ENCODE data around the gene CHST15. TPM values are rescaled to one million over a fixed set of nuclear protein-coding genes. Genes with fewer than 3 reads are reported as not detected.

The CHST15 gene
- total RNA-seq, 1 donor: 16.4 TPM

DNA sequence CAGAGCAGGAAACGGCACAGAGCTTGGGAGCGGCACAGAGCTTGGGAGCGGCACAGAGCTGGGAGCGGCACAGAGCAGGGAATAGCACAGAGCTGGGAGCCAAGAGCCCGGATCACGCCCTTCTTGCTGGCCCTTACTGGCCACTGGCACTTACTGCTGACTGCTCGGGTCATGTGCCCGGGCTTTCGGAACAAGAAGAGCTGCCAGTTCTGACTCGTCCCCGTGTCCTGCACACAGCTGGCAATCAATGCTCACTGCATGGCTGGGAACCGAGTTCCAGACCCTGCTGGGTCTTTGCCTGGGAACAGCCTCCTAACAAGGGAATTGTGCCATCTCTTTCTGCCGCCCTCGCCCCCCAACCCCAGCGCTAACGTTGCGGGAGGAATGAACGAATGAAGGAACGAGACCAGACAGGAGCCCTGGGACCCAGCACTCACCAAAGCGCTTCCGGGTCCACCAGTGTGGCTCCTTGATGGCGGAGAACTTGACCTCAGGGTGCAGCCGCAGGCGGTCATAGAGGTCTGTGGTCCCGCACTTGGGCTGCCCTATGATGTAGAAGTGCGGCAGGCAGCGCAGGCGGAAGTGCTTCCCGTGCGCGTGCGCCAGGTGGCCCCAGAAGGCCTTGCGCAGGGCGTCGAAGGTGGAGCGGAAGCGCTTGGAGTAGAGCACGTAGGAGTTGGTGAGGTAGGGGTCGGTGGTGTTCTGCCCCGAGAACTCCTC is 49.1 kb downstream of the CHST15 start:
- H3K4me3 ChIP-seq (ENCODE audit: low read depth, low read length): peak overlapping the region; percentile 56
- peak; percentile 22 for DNase-seq (ENCODE audit: low read depth)
- TF ChIP-seq, protein P1, sequence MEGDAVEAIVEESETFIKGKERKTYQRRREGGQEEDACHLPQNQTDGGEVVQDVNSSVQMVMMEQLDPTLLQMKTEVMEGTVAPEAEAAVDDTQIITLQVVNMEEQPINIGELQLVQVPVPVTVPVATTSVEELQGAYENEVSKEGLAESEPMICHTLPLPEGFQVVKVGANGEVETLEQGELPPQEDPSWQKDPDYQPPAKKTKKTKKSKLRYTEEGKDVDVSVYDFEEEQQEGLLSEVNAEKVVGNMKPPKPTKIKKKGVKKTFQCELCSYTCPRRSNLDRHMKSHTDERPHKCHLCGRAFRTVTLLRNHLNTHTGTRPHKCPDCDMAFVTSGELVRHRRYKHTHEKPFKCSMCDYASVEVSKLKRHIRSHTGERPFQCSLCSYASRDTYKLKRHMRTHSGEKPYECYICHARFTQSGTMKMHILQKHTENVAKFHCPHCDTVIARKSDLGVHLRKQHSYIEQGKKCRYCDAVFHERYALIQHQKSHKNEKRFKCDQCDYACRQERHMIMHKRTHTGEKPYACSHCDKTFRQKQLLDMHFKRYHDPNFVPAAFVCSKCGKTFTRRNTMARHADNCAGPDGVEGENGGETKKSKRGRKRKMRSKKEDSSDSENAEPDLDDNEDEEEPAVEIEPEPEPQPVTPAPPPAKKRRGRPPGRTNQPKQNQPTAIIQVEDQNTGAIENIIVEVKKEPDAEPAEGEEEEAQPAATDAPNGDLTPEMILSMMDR (IDR thresholded peaks at IDR 0.05; ENCODE audit: insufficient read depth, low read depth, low read length): no peak

DNA sequence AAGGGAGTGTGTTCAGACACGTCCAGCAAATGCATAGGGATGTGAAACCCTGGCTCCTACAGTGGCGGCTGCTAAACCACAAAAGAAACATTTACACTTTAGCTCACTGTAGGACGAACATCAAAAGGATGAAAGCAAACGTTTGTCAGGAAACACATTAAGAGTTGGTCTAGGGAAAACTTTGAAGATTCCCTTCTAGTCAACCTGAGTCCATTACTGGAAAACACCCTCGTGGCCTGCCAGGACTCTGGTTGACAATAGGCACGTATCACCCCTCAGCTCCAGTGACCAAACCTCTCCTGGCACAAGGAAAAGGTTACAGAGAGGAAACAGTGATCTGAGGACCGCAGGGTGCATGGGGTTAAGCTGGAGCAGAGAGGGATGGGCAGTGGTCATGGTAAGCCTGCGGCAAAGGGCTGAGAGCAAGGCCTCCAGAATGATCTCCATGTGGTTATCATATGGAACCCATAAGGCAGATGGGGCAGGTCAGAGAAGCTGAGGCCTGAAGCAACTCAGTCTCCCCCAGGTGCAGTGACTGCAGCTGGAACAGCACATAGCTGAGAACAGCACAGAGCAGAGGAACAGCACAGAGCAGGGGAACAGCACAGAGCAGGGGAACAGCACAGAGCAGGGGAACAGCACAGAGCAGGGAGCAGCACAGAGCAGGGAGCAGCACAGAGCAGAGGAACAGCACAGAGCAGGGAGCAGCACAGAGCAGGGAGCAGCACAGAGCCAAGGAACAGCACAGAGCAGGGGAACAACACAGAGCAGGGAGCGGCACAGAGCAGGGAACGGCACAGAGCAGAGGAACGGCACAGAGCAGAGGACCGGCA is 49.9 kb downstream of the CHST15 start:
- no peak for DNase-seq (ENCODE audit: low read depth)
- TF ChIP-seq, protein P1 (IDR thresholded peaks at IDR 0.05; ENCODE audit: insufficient read depth, low read depth, low read length): no peak
- peak overlapping the region; percentile 56 for H3K4me3 ChIP-seq (ENCODE audit: low read depth, low read length)

DNA sequence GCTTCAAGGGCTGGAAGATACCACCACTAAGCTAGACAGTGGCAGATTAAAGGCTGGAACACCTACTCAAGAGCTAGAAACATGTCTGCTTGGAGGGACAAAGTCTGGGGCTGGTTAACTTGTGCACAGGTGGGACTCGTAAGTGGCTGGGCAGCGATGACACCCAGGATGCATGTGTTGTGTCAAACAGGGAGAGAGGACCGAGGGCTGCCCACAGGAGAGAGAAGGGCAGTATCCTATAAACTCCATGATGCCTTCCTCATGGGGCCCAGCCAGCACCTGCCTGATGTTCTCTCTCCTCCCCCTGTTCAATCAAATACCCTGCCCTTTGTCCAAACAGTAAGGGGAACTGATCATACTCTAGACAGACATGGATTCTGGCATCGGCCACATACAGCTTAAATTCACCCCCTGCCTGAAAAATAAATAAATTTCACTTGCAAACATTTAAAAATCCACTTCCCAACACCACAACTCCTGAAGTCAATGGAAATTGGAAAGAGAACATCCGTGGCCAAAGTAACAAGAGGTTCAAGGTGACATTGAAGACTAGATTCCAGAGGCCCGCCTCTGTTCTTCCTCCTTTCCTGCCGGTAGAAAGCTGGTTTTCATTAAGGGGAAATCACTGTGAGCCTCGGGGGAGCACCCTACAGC is 50.6 kb downstream of the CHST15 start:
- TF ChIP-seq, protein P1 (IDR thresholded peaks at IDR 0.05; ENCODE audit: insufficient read depth, low read depth, low read length): no peak
- H3K4me3 ChIP-seq (ENCODE audit: low read depth, low read length): no peak overlapping the region
- DNase-seq (ENCODE audit: low read depth): no peak

DNA sequence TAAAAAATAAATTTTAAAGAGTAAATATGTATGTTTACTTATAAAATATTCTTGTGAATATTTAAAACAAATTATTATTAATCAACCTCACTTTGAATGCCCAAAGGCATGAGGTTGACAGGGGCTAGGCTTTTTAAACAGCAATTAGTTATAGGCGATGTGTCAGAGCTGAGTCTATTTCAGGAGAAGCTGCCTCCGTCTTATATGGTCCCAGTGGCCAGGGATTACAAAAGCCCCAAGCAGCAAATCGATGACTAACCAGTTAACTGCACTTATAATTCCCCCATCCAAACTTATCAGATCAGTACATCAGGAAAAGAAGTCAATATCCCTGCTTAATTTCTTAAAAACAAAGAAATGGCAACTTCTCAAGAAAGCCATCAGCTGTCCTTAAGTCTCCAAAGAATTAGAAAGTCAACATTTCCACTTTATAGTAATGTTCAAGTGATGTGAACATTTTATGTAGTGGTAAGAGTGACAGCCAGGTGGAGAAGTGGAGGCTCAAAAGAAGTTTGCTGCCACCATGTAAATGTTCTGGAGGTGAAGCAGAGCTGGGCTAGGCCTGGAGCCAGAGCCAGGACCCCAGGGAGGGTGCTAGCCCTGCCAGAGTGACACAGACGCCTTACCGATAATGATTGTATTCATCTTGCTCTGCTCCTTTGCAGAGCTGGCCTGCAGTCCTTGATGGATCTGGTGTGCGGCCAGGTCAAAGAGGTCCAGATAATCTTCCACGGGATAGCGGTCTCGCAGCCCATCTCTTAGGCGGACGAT is 51.5 kb downstream of the CHST15 start:
- TF ChIP-seq, protein P1 (IDR thresholded peaks at IDR 0.05; ENCODE audit: insufficient read depth, low read depth, low read length): no peak
- no peak for DNase-seq (ENCODE audit: low read depth)
- H3K4me3 ChIP-seq (ENCODE audit: low read depth, low read length): no peak overlapping the region

DNA sequence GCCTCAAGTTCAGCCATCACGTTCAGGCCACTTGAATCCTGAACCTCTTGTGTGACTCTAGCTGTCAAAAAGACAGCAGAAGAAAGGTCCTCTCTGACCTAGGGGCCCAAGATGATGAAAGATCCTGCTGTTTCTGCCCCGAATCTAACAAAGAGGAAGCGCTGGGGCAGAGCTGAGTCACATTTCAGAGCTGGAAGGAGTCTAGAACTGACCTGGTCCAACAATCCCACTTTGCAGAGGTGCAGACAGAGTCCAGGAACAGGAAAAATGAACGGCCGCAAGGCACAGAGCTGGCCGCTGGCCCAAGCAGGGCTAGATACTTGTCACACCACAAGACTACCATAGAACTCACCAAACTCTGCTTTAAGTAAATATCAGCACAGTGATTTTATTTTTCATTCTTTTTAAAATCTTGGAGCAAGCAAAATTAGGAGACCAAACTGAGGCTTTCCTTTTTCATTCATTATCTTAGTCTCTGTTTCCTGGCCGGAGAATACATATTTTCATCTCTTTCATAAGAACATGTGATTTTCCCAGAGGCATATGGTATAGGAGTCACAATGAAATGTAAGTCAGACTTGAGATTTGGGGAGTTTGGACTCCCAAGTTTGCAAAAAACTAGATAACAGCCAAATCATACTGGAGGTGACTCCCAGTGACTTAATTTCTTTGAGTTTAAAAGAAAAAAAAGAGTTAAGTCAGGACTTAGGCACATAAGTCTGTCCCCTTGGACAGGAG is 52.8 kb downstream of the CHST15 start:
- H3K4me3 ChIP-seq (ENCODE audit: low read depth, low read length): no peak overlapping the region
- TF ChIP-seq, protein P1 (IDR thresholded peaks at IDR 0.05; ENCODE audit: insufficient read depth, low read depth, low read length): no peak
- no peak for DNase-seq (ENCODE audit: low read depth)
